Activated CD8-positive, alpha-beta T cell treated with anti-CD3 and anti-CD28 coated beads for 36 hours (primary cell): ENCODE results near the gene MAP2K4. TPM values are rescaled to one million over a fixed set of nuclear protein-coding genes. Genes with fewer than 3 reads are reported as not detected.
A peak's percentile ranks its signal among the peaks of the same experiment; 100 is the strongest.

Experiments
- ATAC-seq: fragments of 200-7000 bp; cut with Tn5 transposase; one replicate; pipeline ENCODE4 v1.10.0; 2021; ENCODE audit warnings: mild to moderate bottlenecking, moderate library complexity
- CTCF ChIA-PET: fragments of 350-600 bp; sonication (Branson Sonifier 250); formaldehyde crosslinking; loops from one replicate; lab custom pipeline; 2021; ENCODE audit warnings: antibody characterized with exemption; lab: Charles Lee
- POLR2A ChIA-PET: fragments of 350-600 bp; sonication (Branson Sonifier 250); formaldehyde crosslinking; loops from one replicate; lab custom pipeline; 2021; ENCODE audit warnings: antibody characterized with exemption; lab: Charles Lee
- DNase-seq: peaks from one replicate; pipeline ENCODE4 v3.0.0-alpha.2; 2020
- H3K27ac Mint-ChIP-seq: one replicate; pipeline ENCODE4 v1.8.0; 2021; ENCODE audit warnings: mild to moderate bottlenecking, mixed read lengths
- H3K27me3 Mint-ChIP-seq: one replicate; pipeline ENCODE4 v1.8.0; 2021; ENCODE audit warnings: mixed read lengths
- H3K36me3 Mint-ChIP-seq: one replicate; pipeline ENCODE4 v1.8.0; 2021; ENCODE audit warnings: low read depth, mixed read lengths
- H3K4me1 Mint-ChIP-seq: one replicate; pipeline ENCODE4 v1.8.0; 2021; ENCODE audit warnings: low read depth, mixed read lengths
- H3K4me3 Mint-ChIP-seq: one replicate; pipeline ENCODE4 v1.8.0; 2021; ENCODE audit warnings: mild to moderate bottlenecking, moderate library complexity, mixed read lengths
- H3K9me3 Mint-ChIP-seq: one replicate; pipeline ENCODE4 v1.8.0; 2021; ENCODE audit warnings: mixed read lengths
- intact Hi-C: fragments of 100-400 bp; cut with micrococcal nuclease; formaldehyde crosslinking; loops from one replicate; pipeline ENCODE4 v1.10.0; 2022
- total RNA-seq, 2 experiments: library from RNA; stranded (reverse); gene quantifications; one replicate each; pipeline ENCODE4 v1.2.3, GENCODE V29; 2021
- TF ChIP-seq, protein P1 (sequence below): fragments of 200-600 bp; IDR thresholded peaks from one replicate; pipeline ENCODE4 v1.8.0; 2022; ENCODE audit warnings: antibody characterized with exemption, mild to moderate bottlenecking

MAP2K4 gene
- total RNA-seq, 2 experiments from 2014 or later, result 45.6 to 49.0 TPM

DNA sequence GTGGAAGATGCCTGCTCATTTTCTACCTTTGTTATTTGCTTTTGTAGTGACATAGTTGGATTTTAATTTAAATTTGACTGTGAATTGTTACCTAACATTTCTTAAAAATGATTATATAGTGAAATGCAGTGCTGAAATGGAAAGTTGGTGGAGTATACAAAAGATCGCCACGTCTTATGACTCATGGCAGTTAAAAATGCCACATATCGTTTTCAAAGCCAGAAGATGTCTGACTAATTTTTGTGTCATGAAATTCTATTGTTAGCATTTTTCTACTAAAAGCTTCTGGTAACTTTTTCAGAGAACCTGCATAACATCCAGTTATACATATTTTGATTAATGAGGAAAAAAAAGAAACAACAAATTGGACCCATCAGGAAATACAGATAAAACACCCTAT is 20.6 kb downstream of the MAP2K4 start:
- Mint-ChIP-seq H3K27me3 (no peaks in the 10 kb centered on the region), H3K27ac (peak overlapping the region; percentile 81), H3K4me1 (peaks cover 67% of the 10 kb centered on the region), H3K4me3 (peak overlapping the region; percentile 38), H3K36me3 (peaks cover 20% of the 10 kb centered on the region), H3K9me3 (no peaks in the 10 kb centered on the region)
- TF ChIP-seq, protein P1, sequence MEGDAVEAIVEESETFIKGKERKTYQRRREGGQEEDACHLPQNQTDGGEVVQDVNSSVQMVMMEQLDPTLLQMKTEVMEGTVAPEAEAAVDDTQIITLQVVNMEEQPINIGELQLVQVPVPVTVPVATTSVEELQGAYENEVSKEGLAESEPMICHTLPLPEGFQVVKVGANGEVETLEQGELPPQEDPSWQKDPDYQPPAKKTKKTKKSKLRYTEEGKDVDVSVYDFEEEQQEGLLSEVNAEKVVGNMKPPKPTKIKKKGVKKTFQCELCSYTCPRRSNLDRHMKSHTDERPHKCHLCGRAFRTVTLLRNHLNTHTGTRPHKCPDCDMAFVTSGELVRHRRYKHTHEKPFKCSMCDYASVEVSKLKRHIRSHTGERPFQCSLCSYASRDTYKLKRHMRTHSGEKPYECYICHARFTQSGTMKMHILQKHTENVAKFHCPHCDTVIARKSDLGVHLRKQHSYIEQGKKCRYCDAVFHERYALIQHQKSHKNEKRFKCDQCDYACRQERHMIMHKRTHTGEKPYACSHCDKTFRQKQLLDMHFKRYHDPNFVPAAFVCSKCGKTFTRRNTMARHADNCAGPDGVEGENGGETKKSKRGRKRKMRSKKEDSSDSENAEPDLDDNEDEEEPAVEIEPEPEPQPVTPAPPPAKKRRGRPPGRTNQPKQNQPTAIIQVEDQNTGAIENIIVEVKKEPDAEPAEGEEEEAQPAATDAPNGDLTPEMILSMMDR, result no peak
- intact Hi-C loops, result no loop called here
- ChIA-PET POLR2A (interaction anchor here (0.6 to 0.9 kb wide), 2 partner anchors 8 to 10 kb away, joined by 3 to 5 read pairs; no protein-coding TSS in a partner anchor), CTCF (interaction anchor here (0.8 kb wide), 1 partner anchor 19 kb away, joined by 3 read pairs; no protein-coding TSS in a partner anchor)
- ATAC-seq, result peak; percentile 83
- peak; percentile 12 for DNase-seq

DNA sequence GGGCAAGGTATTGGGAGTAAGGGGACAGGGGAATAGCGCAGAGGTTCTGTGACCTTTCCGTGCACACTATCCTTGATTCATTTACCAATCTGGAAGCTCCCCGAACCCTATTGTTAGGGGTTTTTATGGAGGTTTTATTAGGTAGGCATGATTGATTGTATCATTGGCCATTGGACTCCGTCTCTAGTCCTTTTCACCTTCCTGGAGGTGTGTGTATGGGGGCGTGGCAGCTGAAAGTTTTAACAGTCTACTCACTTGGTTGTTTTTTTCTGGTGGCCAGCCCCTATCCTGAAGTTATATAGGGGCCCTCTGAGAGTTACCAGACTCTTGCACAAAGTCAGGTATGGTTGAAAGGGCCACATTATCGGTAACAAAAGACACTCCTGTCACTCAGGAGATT is 23.0 kb downstream of the MAP2K4 start:
- H3K4me3 Mint-ChIP-seq, result no peak overlapping the region
- TF ChIP-seq, protein P1, result no peak
- no peak for DNase-seq
- intact Hi-C loops, result no loop called here
- ChIA-PET POLR2A (interaction anchor here (0.7 to 2.4 kb wide), 5 partner anchors 10 to 975 kb away, joined by 3 to 6 read pairs (median 3); partner anchors contain the start of genes MAP2K4 and ZNF18), CTCF (no interaction called here)
- no peak for ATAC-seq
- H3K27me3 Mint-ChIP-seq, result no peaks in the 10 kb centered on the region
- no peaks in the 10 kb centered on the region for H3K9me3 Mint-ChIP-seq
- no peak overlapping the region for H3K27ac Mint-ChIP-seq
- peaks cover 74% of the 10 kb centered on the region for H3K4me1 Mint-ChIP-seq
- peaks cover 19% of the 10 kb centered on the region for H3K36me3 Mint-ChIP-seq

DNA sequence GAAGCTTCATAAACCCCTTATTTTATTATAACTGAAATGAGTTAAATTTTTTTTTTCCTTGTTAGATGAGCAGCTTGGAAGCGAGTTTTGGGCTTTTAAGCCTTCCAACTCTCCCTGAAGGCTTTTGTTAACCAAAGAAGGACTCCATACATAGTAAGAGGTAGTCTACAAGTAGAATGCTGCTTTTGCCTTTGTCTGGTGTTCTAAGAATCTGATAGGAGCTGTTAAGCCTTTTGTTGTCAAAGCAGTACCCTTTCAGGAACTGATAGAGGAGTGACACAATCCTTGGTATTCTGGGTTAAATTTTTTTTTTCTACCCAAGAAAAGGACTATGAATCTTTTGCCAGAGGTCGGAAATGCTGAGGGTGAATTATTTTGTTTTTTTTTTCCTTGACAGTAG is 26.1 kb downstream of the MAP2K4 start:
- Mint-ChIP-seq H3K27ac (no peak overlapping the region), H3K27me3 (no peaks in the 10 kb centered on the region), H3K36me3 (peaks cover 9% of the 10 kb centered on the region), H3K4me3 (no peak overlapping the region), H3K4me1 (peaks cover 75% of the 10 kb centered on the region), H3K9me3 (no peaks in the 10 kb centered on the region)
- intact Hi-C loops, result no loop called here
- TF ChIP-seq, protein P1, result no peak
- POLR2A ChIA-PET, result interaction anchor here (1.4 kb wide), 1 partner anchor 9 kb away, joined by 4 read pairs; no protein-coding TSS in a partner anchor
- DNase-seq (no peak), ATAC-seq (no peak)
- CTCF ChIA-PET, result interaction anchor here (0.8 to 1.5 kb wide), 3 partner anchors 9 to 111 kb away, joined by 3 to 6 read pairs (median 4); partner anchors contain the start of gene MAP2K4

DNA sequence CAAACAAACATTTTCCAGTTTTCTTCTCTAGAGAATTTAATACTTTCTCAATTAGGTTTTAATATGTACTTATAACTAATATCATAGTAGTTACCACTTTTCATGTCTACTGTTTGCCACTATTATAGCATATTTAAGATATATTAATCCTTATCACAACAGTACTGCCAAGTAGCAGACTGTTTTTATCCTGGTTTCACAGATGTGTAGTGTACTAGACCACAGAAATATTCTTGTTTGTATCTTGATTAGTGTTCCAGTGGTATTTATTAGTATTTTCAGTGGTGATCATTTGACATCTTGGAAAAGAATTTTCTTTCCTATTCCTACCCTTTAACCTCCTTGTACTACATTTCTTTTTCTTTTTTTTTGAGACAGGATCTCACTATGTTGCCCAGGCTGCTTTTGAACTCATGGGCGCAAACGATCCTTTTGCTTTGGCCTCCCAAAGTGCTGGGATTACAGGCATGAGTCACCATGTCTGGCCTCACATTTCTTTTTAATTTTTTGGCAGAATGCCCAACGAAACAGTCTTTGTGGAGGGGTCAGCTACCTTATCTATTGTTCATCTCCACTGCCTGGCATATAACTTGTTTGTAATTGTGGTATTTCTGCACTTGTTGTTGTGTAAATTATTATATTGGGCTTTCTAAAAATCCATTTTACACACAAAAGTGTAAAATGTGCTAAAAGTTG is 27.2 kb downstream of the MAP2K4 start:
- Mint-ChIP-seq H3K4me3 (no peak overlapping the region), H3K9me3 (no peaks in the 10 kb centered on the region), H3K4me1 (peaks cover 79% of the 10 kb centered on the region), H3K27ac (no peak overlapping the region), H3K36me3 (peaks cover 7% of the 10 kb centered on the region), H3K27me3 (no peaks in the 10 kb centered on the region)
- DNase-seq (no peak), ATAC-seq (no peak)
- POLR2A ChIA-PET, result no interaction called here
- TF ChIP-seq, protein P1, result no peak
- CTCF ChIA-PET, result no interaction called here
- intact Hi-C loops, result no loop called here

DNA sequence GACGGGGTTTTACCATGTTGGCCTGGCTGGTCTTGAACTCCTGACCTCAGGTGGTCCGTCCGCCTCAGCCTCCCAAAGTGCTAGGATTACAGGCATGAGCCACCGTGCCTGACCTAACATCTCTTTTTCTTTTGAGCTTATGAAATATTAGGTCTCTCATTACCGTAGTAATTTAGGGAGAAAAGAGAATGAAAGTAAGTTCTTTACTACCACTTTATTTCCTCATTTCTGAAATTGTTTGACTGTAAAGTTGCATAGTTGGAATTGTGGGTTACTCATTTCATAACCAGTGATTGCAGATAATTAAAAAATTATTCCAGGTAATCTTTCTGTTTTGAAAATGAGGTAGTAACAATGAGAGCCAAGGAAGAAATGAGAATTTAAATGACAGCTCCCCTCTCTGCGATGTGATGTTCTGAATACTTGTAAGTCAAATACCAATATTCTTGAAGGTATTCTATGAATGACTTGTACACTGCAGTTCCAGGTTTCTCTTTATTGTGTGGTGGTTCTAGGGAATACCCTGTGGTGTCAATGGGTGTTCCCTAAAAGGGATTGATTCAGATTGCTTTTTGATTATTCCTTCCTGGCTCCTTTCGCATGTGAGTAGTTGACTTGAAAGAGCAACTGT is 28.3 kb downstream of the MAP2K4 start:
- intact Hi-C loops, result no loop called here
- peak overlapping the region; percentile 52 for H3K27ac Mint-ChIP-seq
- POLR2A ChIA-PET, result interaction anchor here (0.9 to 2.0 kb wide), 2 partner anchors 26 to 29 kb away, joined by 3 to 6 read pairs; partner anchors contain the start of gene MAP2K4
- H3K4me3 Mint-ChIP-seq, result no peak overlapping the region
- no peaks in the 10 kb centered on the region for H3K27me3 Mint-ChIP-seq
- CTCF ChIA-PET, result no interaction called here
- peaks cover 6% of the 10 kb centered on the region for H3K36me3 Mint-ChIP-seq
- TF ChIP-seq, protein P1, result no peak
- ATAC-seq (peak; percentile 45), DNase-seq (no peak)
- no peaks in the 10 kb centered on the region for H3K9me3 Mint-ChIP-seq
- peaks cover 77% of the 10 kb centered on the region for H3K4me1 Mint-ChIP-seq
